GM10847 (cell line): ENCODE measurements around the gene CCSER1.

Source experiments
- POLR2A ChIP-seq: IDR thresholded peaks from 2 replicates; pipeline ENCODE4 v1.6.1; 2011; ENCODE audit not compliant: insufficient read length; ENCODE audit errors: extremely low read depth

CCSER1 gene

DNA sequence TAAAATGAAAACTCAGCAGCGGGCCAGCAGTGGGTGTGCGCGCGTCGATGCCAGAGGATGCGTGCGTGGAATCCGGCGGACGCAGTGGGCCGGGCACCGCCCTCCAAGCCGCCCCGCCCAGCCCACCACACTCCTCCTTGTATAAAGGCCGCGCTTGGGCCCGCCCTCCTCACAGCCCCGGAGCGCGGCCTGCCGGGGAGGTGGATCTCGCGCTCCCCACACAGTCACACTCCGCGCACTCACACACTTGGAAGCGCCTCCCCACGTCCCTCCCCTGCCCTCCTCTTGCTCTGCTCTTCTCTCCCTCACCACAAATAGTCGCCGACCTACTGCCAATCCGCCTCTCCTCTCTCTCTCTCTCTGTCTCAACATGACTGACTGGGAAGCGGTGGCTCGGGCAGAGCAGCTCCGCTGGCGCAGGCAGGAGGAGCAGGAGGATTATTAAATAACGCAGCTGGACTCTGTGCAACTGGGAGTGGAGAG, at the start of gene CCSER1:
Gene CCSER1 (plus strand): TSS at position 172 of the 483 bp plus-strand sequence.
- TF ChIP-seq POLR2A: peak; percentile 95

DNA sequence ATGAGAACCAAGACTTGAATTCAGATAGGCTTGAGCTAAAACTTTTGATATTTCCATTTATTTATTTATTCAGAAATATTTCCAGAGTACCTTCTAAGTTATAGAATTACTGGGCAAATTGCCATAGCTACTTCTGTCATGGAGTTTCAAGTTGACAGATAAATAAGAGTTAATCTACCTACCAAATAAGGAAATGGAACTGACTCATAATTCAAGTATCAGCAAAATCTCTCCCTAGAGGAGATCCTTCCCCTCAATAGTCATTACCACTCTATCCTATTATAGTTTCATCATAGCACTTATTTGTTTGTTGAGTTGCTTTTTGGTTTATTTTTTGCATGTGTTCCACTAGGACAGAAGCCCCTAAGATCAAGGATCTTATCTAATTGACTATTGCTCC, 48.8 kb upstream of the CCSER1 start:
- TF ChIP-seq POLR2A: no peak

DNA sequence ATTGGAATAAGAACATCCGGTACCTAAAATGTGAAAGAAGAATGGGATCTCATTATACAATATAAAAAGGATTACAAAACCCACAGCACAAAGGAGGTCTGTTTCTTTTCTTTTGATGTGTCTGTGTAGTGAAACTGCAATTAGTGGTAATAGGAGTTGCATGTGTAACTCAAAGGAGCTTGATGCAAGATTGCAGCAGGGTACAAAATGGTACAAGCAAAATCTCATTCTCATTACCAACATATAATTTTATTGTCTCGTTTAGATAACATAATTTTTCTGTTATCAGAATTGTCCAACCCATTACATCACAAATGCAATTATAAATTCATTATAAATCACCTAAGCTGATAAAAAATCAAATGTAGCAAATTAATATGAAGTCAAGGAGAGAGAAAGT, 47.1 kb upstream of the CCSER1 start:
- no peak for TF ChIP-seq POLR2A

DNA sequence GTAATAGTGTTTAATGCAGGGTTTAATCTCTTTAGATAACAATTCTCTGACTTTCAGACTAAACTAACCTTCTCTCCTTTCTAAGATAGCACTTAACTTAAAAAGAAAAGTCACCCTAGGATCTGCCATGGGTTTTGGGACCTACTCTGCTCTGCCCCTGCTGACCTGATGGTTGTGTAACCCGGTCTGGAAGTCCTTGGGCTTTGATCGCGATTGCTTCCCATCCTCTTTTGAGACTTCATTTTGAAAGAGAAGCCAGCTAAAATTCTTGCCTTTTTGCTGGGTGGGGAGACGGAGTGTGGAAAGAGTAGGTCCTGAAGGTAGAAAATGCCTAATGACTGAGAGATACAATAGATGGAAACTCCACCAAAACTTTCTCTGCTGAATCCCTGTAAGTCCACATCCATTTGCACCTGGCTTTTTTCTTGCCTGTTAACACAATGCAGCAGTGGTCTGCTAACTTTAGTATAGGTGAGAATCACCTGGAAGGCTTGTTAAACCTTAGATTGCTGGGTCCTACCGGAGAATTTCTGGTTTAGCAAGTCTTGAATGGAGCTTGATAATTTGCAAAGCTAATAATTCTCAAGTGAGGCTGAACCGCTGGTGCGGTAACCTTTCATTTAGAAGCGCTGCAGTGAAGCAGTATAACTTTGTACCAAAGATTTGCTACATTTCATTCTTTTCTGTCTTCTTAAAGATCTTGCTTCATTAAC, 45.6 kb upstream of the CCSER1 start:
- no peak for TF ChIP-seq POLR2A

DNA sequence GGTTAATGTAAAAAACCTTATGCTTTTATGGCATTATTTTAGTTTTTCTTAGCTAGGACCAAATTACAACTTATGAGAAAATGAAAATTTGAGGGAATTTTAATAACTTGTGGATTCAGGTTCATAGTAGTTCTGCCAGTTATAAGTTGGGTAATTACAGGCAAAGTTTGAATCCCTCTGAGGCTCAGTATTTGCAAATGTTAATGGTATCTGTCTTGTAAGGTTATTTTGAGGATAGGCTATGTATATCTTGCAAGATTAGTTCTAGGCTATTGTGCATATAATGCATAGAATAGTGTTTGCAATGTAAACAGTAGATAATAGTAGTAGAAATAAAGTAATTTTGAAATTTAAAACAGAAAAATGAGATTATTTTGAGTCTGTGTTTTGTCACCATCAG, 44.7 kb upstream of the CCSER1 start:
- TF ChIP-seq POLR2A: no peak

DNA sequence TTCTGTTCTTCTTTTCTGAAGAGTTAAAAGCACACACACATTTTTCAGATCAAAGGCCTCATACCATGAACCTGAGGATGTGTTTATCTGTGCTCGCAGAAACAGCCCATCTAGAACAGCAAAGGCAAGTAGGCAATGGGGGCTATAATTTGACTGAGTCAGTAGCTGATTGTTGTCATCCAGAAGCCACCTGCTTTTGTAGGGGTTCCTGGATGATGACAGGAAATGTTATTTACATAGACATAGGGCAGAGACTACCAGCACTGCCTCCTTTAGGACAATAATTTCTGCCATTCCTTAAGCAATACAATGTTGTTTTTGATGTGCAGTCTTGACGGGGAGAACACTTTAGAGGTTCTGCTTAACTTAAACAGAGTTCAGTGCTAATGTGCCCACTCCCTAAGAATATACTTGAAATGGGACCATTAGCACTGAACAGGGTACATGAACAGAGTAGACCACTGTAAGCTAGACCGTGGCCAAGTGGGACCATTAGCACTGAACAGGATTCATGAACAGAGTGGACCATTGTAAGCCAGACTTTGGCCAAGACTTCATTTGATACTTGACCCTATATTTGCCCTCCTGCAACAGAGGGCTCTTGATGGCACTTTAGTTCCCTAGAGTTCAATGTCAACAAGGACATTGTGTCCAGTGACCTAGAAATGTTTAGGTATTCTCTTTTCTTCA, 42.8 kb upstream of the CCSER1 start:
- no peak for TF ChIP-seq POLR2A

DNA sequence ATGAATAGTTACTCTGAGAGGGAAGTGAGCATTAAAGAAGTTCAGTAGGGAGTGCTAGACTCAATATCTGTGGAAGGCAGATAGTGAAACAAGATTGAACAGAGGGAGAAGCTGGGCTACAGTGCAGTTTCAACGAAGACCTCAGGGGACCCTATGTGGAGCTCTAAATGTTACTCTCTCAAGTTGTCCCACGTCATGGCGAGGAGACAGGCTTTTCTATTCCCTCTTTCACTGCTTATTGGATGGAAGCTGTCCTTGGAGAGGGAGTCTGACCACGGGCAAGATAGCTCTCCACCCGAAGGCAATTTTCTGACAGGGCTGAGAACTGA, 42.3 kb upstream of the CCSER1 start:
- TF ChIP-seq POLR2A: no peak

DNA sequence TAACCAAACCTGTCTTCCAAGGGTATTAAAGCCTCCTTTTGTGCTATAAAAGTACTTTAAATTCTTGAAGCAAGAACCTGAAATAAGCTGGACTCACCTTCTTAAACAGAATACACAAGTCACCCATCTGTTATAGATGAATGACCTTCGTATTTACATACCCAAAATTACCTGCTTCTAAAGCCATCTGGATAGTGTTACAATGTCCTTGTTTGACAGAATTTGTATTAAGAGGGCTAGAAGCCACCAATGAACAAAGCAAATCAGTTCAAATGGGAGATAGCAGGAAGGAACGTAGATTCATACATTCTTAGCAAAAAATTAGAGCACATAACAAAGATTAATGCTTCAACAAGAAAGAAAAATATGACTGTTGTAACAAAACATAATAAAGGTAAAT, 33.7 kb upstream of the CCSER1 start:
- TF ChIP-seq POLR2A: no peak

DNA sequence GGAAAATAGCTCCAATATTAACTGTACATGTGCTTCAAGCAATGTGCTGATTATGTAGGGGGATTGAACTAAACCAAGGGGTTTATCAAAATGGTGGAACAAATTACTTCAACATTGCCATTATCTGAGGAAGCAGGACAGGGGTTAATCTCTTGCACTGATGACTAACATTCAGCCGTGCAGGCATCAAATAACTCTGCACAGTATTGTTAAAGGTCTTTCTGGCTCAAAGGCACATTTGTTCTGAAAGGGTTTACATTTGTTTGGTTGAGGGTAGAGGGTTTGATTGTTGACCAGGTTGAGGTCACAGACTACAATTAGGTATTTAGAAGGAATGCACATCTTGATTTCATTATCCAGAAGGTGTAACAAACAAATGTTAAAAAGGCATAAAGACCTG, 32.2 kb upstream of the CCSER1 start:
- no peak for TF ChIP-seq POLR2A

DNA sequence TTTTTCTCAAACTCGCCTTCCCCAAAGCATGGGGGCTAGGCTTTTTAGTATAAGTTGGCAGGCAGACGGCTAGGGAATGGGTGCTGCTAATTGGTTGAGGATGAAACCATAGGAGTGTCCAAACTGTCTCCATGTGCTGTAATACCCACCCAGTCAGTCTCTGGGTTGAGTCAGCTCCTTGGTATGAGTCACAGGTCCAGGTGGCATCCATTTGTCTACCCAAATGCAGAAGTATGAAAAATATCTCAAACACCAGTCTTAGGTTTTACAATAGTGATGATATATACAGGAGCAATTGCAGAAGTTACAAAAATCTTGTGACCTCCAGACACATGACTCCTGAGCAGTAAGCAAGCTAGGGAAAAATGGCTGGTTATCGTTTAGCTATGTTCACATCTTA, 27.4 kb upstream of the CCSER1 start:
- TF ChIP-seq POLR2A: no peak

DNA sequence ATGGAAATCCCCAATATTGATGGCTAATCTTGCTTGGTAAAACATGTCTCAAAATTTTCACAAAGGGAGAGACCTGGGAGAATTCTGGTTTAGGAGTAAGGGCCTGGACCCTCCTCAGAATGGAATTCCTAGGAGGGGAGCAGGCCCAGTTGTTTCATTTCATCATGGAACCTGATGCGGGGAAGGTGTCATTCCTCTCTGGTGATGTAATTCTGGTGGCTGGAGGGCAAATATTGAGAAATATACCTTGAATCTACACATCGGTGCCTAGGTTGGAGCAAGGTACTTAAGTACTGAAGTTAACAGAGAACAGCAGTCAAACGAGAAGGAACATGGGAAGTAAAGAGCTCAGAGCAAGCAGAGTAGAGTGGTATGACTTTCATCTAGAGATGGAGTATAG, 23.2 kb upstream of the CCSER1 start:
- no peak for TF ChIP-seq POLR2A

DNA sequence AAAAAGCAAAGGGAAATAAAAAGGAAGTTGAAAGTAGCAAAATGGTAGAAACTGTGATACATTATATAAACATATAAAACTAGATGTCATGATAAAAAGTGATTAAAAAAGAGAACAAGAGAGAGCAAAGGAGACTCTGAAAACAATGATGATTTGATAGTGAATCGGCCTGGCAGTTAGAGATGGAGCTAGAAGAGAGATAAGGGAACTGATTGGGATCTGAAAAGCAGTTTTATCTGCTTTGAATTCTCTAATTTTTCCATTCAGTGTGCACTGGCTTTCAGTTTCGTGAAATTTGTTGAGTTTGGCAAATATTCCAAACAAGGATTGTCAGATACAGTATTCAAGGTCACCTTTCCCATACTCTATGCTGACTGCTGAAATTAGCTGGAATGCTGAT, 21.9 kb upstream of the CCSER1 start:
- TF ChIP-seq POLR2A: no peak

DNA sequence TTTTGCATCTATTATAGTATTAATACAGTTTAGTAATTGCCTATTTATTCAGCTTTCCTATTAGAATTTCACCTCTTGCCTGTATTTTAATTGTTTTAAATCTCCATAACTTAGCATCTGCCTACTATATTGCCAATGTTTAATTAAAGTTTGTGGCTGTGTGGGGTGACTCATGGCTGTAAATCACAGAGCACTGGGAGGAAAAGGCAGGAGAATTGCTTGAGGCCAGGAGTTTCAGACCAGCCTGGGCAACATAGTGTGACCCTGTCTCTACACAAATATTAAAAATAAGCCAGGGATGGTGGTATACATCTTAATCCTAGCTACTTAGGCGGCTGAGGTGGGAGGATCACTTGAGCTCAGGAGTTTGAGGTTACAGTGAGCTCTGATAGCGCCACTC, 14.5 kb upstream of the CCSER1 start:
- no peak for TF ChIP-seq POLR2A

DNA sequence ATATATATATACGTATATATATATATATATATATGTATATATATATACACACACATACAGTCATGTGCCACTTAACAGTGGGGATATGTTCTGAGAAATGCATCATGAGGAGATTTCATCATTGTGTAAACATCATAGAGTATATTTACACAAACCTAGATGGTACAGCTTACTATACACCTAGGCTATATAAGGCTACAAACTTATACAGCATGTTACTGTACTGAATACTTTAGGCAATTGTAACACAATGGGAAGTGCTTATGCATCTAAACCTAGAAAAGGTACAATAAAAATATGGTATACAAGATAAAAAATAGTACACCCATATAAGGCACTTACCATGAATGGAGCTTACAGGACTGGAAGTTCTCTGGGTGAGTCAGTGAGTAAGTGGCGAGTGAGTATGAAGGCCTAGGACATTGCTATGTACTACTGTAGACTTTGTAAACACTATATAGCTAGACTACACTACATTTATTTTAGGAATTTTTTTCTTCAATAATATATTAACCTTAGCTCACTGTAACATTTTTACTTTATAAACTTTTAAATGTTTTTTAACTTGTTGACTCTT, 13.2 kb upstream of the CCSER1 start:
- no peak for TF ChIP-seq POLR2A

DNA sequence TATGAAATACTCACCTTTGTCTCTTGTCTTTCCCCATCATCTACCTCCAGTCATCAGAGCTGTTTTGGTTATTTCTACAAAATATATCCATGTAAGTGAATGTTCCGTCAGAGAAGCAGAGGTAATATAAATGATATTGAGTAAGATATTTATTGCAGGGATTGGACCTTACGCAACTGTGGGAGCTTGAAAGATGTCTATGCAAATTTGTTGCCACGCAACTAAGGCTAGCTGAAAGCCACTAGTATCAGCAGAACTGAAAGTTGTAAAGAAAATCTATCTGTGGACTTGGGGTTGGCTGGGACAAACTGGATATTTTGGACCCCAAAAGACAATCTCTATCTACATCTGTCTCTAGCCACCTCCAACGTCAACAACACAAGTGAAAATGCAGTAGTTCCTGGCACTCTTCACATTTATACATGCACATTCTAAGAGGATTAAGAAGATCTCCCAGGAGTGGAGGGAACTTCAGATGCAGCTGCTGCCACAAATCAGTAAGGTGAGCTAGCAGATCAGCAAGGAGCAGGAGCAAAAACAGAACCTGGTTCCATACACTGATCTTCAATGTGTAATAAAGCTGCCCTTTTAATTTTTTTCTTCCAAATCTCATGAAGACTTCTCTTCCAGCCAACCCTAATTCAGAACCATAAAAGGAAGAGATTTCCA, 8.5 kb upstream of the CCSER1 start:
- no peak for TF ChIP-seq POLR2A

DNA sequence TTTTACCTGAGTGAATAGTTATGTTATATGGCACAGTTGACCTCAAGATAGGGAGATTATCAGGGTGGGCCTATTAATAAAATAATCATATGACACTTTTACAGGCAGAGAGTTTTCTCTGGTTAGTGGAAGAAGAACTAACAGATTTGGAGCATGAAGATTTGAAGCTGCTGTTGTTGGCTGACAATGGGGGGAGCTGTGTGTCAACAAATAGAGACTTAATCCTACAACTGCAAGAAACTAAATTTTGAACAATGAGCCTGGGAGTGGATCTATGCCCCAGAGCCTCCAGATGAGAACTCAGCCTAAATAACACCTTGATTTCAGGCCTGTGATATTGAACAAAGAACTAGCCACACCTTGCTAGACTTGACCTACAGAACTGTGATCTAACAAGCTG, 7.2 kb upstream of the CCSER1 start:
- TF ChIP-seq POLR2A: no peak

DNA sequence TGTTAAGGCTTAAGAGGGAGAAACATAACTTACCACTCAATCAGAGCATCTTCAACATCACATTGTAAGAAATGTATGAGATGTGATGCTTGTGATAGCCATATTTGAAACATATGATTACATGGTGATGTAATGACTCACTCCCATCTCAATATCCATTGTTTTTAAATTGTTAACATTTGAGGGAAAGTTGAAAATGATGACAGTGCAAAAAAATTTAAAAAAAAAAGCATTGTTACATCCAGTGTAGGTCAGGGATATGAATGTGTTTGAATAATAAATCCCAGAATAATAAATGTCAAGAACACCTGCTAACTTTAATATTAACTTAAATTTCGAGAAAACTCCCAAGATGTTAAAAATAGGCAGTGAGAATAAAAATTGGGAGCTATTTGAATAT, 6.4 kb upstream of the CCSER1 start:
- no peak for TF ChIP-seq POLR2A
